SK-N-SH (cell line): Measurements from ENCODE around the gene MRRF. TPM values are rescaled to one million over a fixed set of nuclear protein-coding genes. Genes with fewer than 3 reads are reported as not detected.

Experiments
- CTCF ChIA-PET: fragments of 300-600, 350-600 bp; formaldehyde crosslinking; extraction: SDS; loops from one replicate; lab custom pipeline; 2021; lab: Yijun Ruan, JAX
- POLR2A ChIA-PET: fragments of 350-600 bp; sonication (Branson Sonifier 250); formaldehyde crosslinking; extraction: SDS; loops from one replicate; lab custom pipeline; 2020; ENCODE audit warnings: antibody characterized with exemption, inconsistent platforms; lab: Yijun Ruan, JAX
- DNase-seq: peaks from one replicate; pipeline ENCODE4 v3.0.0; 2012
- H2AFZ ChIP-seq: fragments of 200-600 bp; sonication (generic); 2 replicates; pipeline ENCODE4 v1.8.1; 2016; ENCODE audit warnings: antibody characterized with exemption, mild to moderate bottlenecking, low read depth
- H3F3A ChIP-seq: fragments of 200-600 bp; sonication (generic); replicated peaks from 2 replicates; pipeline ENCODE3; 2016; ENCODE audit warnings: antibody characterized with exemption, mild to moderate bottlenecking; ENCODE audit not compliant: insufficient read depth
- H3K27ac ChIP-seq, 2 experiments: fragments of 200-500 bp in 1 of 2; fragments of 200-600 bp in 1 of 2; sonication (Bioruptor generic) in 1 of 2; sonication (generic), shearing (Covaris generic) in 1 of 2; 2 replicates each; pipeline versions ENCODE4 v1.5.1 to v1.6.1; 2014 to 2016; ENCODE audit warnings: low read depth in 2 of 2, inconsistent platforms in 1 of 2, low read length in 1 of 2, mild to moderate bottlenecking in 1 of 2, mixed read lengths in 1 of 2
- H3K27me3 ChIP-seq: fragments of 200-600 bp; sonication (generic), shearing (Covaris generic); 2 replicates; pipeline ENCODE4 v1.6.1; 2016; ENCODE audit warnings: mixed run types; ENCODE audit not compliant: insufficient read depth
- H3K36me3 ChIP-seq, 2 experiments: fragments of 200-500 bp in 1 of 2; fragments of 200-600 bp in 1 of 2; sonication (Bioruptor generic) in 1 of 2; sonication (generic) in 1 of 2; replicated peaks in 1 of 2; 2 replicates each; pipeline versions ENCODE3 to v1.5.1; 2014 to 2016; ENCODE audit warnings: low read length in 1 of 2, mild to moderate bottlenecking in 1 of 2; ENCODE audit not compliant: insufficient read depth in 2 of 2, control insufficient read depth in 1 of 2
- H3K4me1 ChIP-seq, 2 experiments: fragments of 200-500 bp in 1 of 2; fragments of 200-600 bp in 1 of 2; sonication (Bioruptor generic) in 1 of 2; sonication (generic), shearing (Covaris generic) in 1 of 2; 2 replicates each; pipeline versions ENCODE4 v1.5.1 to v1.6.1; 2014 to 2016; ENCODE audit warnings: low read depth in 1 of 2, low read length in 1 of 2, mixed run types in 1 of 2; ENCODE audit not compliant: insufficient read depth in 2 of 2, control insufficient read depth in 1 of 2
- H3K4me2 ChIP-seq: fragments of 200-600 bp; sonication (generic), shearing (Covaris generic); 2 replicates; pipeline ENCODE4 v1.6.1; 2017; ENCODE audit warnings: mixed run types
- H3K4me3 ChIP-seq, 2 experiments: fragments of 200-500 bp in 1 of 2; fragments of 200-600 bp in 1 of 2; sonication (Bioruptor generic) in 1 of 2; sonication (generic), shearing (Covaris generic) in 1 of 2; 2 replicates each; pipeline versions ENCODE4 v1.5.1 to v1.8.1; 2014 to 2016; ENCODE audit warnings: low read depth in 2 of 2, inconsistent platforms in 1 of 2, low read length in 1 of 2, mild to moderate bottlenecking in 1 of 2, mixed read lengths in 1 of 2, moderate library complexity in 1 of 2
- H3K79me2 ChIP-seq: fragments of 200-600 bp; sonication (generic); 2 replicates; pipeline ENCODE4 v1.8.1; 2017; ENCODE audit warnings: mild to moderate bottlenecking; ENCODE audit not compliant: insufficient read depth
- H3K9ac ChIP-seq: fragments of 200-600 bp; sonication (generic); 2 replicates; pipeline ENCODE4 v1.6.1; 2017; ENCODE audit warnings: mixed run types
- H3K9me2 ChIP-seq: fragments of 200-600 bp; sonication (generic); 2 replicates; pipeline ENCODE4 v1.6.1; 2017; ENCODE audit warnings: mixed run types
- H3K9me3 ChIP-seq: fragments of 200-600 bp; sonication (generic); 2 replicates; pipeline ENCODE4 v1.6.1; 2017; ENCODE audit warnings: mixed run types, mild to moderate bottlenecking, moderate library complexity
- H4K20me1 ChIP-seq: fragments of 200-600 bp; sonication (generic); 2 replicates; pipeline ENCODE4 v1.6.1; 2017; ENCODE audit warnings: mild to moderate bottlenecking, mixed run types; ENCODE audit not compliant: insufficient read depth
- CHD2 ChIP-seq: fragments of 150-350 bp; IDR thresholded peaks from 2 replicates; pipeline ENCODE4 v1.6.1; 2018; ENCODE audit warnings: low read length; ENCODE audit not compliant: partially characterized antibody
- CTCF ChIP-seq: fragments of 200-600 bp; sonication (generic); IDR thresholded peaks from 2 replicates; pipeline ENCODE4 v1.6.1; 2017; ENCODE audit warnings: antibody characterized with exemption, mild to moderate bottlenecking, moderate library complexity
- ELF1 ChIP-seq: IDR thresholded peaks from 2 replicates; pipeline ENCODE4 v1.4.0; 2012
- EP300 ChIP-seq, 2 experiments: IDR thresholded peaks; 2 replicates each; pipeline versions ENCODE4 v1.4.0 to v1.6.1; 2012; ENCODE audit warnings: borderline replicate concordance in 1 of 2, low read depth in 1 of 2, low read length in 1 of 2
- EZH2phosphoT487 ChIP-seq: fragments of 200-600 bp; sonication (generic); IDR thresholded peaks from 2 replicates; pipeline ENCODE4 v1.6.1; 2017; ENCODE audit warnings: low read depth, mixed run types, mild to moderate bottlenecking, antibody characterized with exemption, moderate library complexity, borderline replicate concordance
- FOSL2 ChIP-seq: IDR thresholded peaks from 2 replicates; pipeline ENCODE4 v1.4.0; 2012; ENCODE audit warnings: low read depth, mild to moderate bottlenecking, moderate library complexity, borderline replicate concordance
- FOXJ3 ChIP-seq: sonication (generic); formaldehyde crosslinking; IDR thresholded peaks from 2 replicates; pipeline ENCODE4 v1.5.1; 2020; ENCODE audit warnings: mild to moderate bottlenecking, missing genetic modification reagents
- FOXM1 ChIP-seq: IDR thresholded peaks from 2 replicates; pipeline ENCODE4 v1.4.0; 2012; ENCODE audit warnings: low read depth, mild to moderate bottlenecking
- GATA2 ChIP-seq: sonication (generic); formaldehyde crosslinking; IDR thresholded peaks from 2 replicates; pipeline ENCODE4 v1.5.0; 2020; ENCODE audit warnings: mild to moderate bottlenecking, missing genetic modification reagents
- JUND ChIP-seq: IDR thresholded peaks from 2 replicates; pipeline ENCODE4 v1.4.0; 2012
- MXI1 ChIP-seq: IDR thresholded peaks from 2 replicates; pipeline ENCODE4 v1.6.1; 2012; ENCODE audit warnings: mild to moderate bottlenecking, low read depth, low read length, improper control_type of control experiment
- NFIC ChIP-seq: IDR thresholded peaks from 2 replicates; pipeline ENCODE4 v1.4.0; 2012; ENCODE audit warnings: borderline replicate concordance
- NRF1 ChIP-seq: IDR thresholded peaks from 2 replicates; pipeline ENCODE4 v1.6.1; 2012; ENCODE audit warnings: low read depth, mild to moderate bottlenecking, low read length
- PBX3 ChIP-seq: IDR thresholded peaks from 2 replicates; pipeline ENCODE4; 2012
- RAD21 ChIP-seq: IDR thresholded peaks from 2 replicates; pipeline ENCODE4 v1.6.1; 2012; ENCODE audit warnings: mild to moderate bottlenecking, low read length
- RCOR1 ChIP-seq: fragments of 150-350 bp; IDR thresholded peaks from 2 replicates; pipeline ENCODE4 v1.6.1; 2017; ENCODE audit warnings: antibody characterized with exemption, low read length
- REST ChIP-seq: IDR thresholded peaks from 2 replicates; pipeline ENCODE4 v1.6.1; 2012; ENCODE audit warnings: mild to moderate bottlenecking, low read depth, low read length, moderate library complexity
- RXRA ChIP-seq: IDR thresholded peaks from 2 replicates; pipeline ENCODE4 v1.4.0; 2012; ENCODE audit warnings: low read depth, mild to moderate bottlenecking, borderline replicate concordance
- SMC3 ChIP-seq: IDR thresholded peaks from 2 replicates; pipeline ENCODE4 v1.6.1; 2012; ENCODE audit warnings: low read depth, low read length, improper control_type of control experiment
- TCF12 ChIP-seq: IDR thresholded peaks from 2 replicates; pipeline ENCODE4 v1.4.0; 2012
- TEAD4 ChIP-seq: IDR thresholded peaks from 2 replicates; pipeline ENCODE4 v1.4.0; 2012; ENCODE audit warnings: mild to moderate bottlenecking, borderline replicate concordance; ENCODE audit not compliant: insufficient read depth
- YY1 ChIP-seq: IDR thresholded peaks from 2 replicates; pipeline ENCODE4 v1.4.0; 2012; ENCODE audit warnings: low read depth, mild to moderate bottlenecking
- WGBS: methylation state at CpG from one replicate; pipeline ENCODE4 v1.1.6; 2017; ENCODE audit warnings: low lambda C conversion rate; 5-methylcytosine and 5-hydroxymethylcytosine counted together
- polyA plus RNA-seq, 3 experiments: library from polyadenylated mRNA; depleted of rRNA; stranded (reverse); fragments of >200 nt; gene quantifications; 2 replicates each; pipeline ENCODE4 v1.2.3, GENCODE V29; 2012
- TF ChIP-seq, protein P1 (sequence below): IDR thresholded peaks from 2 replicates; pipeline ENCODE4 v1.4.0; 2012; ENCODE audit warnings: low read depth

MRRF gene
- polyA plus RNA-seq, 1 of the 3 experiments (the other 2 are of a cell fraction) = 35.1 TPM

GRCh38 chr9:122232796-122233306 lies 31.8 kb upstream of the MRRF start (continued):
- TF ChIP-seq REST = no peak
- no peak for TF ChIP-seq JUND
- no peak for TF ChIP-seq PBX3
- TF ChIP-seq YY1 = no peak
- no peak for TF ChIP-seq FOXM1
- TF ChIP-seq RAD21 = no peak

DNA sequence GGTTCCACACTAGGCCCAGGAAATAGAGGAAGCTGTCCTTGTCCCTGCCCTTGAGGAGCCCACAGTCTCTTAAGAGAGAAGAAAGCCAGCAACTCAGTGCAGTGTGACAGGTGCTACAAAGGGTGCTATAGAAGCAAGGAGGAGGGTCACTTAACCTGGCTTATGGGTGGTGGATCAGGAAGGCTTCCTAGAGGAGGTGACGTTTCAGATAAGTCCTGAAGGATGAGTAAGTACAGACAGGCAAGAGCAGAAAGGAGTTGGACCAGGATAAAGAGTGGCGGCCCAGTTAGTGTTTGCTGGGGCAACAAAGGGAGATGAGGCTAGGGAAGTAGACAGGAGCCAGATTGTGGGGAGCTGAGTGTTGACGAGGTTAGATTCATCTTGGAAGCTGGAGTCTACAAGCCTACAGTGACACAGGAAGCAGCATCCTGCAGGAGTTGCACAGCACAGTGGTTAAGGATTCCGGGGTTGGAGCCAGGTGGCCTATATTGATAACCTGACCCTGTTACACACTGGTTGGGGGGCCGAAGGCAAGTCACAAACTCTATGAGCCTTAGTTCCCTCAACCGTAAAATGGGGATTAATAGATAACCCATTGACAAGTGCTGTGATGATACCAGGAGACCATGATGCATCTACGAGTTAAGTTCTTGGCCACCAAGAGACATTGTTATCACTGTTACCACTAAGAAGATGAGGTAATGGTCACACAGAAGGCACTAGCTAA lies 30.5 kb upstream of the MRRF start:
- H2AFZ ChIP-seq = no peak overlapping the region
- ChIA-PET CTCF (no interaction called here), POLR2A (no interaction called here)
- H3K4me2 ChIP-seq = no peak overlapping the region
- no peaks in the 10 kb centered on the region for H3K9me2 ChIP-seq
- H3K27ac ChIP-seq = no peak overlapping the region
- TF ChIP-seq CHD2 (no peak), CTCF (no peak), RCOR1 (no peak), FOXJ3 (CRISPR knock-in tag) (no peak), JUND (no peak), NRF1 (no peak), RXRA (no peak), ELF1 (no peak), SMC3 (no peak), GATA2 (no peak), FOXM1 (no peak), TEAD4 (no peak), NFIC (no peak), EZH2phosphoT487 (no peak), TCF12 (no peak), YY1 (no peak), FOSL2 (no peak), EP300 (IDR thresholded peaks at IDR 0.05; ENCODE audit: borderline replicate concordance in 1 of 2, low read depth in 1 of 2, low read length in 1 of 2) (no peak), MXI1 (no peak)
- TF ChIP-seq, protein P1, sequence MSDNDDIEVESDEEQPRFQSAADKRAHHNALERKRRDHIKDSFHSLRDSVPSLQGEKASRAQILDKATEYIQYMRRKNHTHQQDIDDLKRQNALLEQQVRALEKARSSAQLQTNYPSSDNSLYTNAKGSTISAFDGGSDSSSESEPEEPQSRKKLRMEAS = no peak
- H3K9me3 ChIP-seq = no peaks in the 10 kb centered on the region
- H3K36me3 ChIP-seq = peaks cover under 1 to 1% of the 10 kb centered on the region in 2 experiments
- no peaks in the 10 kb centered on the region for H4K20me1 ChIP-seq
- H3K4me3 ChIP-seq = no peak overlapping the region
- no peak overlapping the region for H3K9ac ChIP-seq
- no peaks in the 10 kb centered on the region for H3F3A ChIP-seq
- WGBS = 76% methylated on average over 7 of the region's 7 CpGs
- no peaks in the 10 kb centered on the region for H3K4me1 ChIP-seq
- DNase-seq = no peak
- no peaks in the 10 kb centered on the region for H3K79me2 ChIP-seq
- peaks cover 39% of the 10 kb centered on the region for H3K27me3 ChIP-seq
